ENCODE measurements around the gene PDZD2. TPM values are rescaled to one million over a fixed set of nuclear protein-coding genes. Genes with fewer than 3 reads are reported as not detected.
"Not testable (repeated sequence)": the region's sequence is repeated elsewhere in the genome, so short reads cannot be mapped to it uniquely, and the experiment has no call there.

PDZD2 gene
- total and polyA plus RNA-seq, 2 experiments from 2014 or later, result 1.7 to 4.0 TPM

DNA sequence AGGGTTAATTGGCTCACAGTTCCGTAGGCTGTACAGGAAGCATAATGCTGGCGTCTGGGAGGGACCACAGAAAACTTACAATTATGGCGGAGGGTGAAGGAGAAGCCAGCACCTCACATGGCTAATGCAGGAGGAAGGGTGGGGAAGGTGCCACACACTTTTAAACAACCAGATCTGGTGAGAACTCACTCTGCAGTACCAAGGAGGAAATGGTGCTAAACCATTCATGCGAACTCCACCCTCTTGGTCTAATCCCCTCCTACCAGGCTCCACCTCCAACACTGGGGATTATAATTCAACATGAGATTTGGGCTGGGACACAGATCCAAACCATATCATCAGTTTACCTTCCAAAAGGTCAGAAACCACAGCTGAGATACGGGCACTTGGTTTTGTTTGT, 122.9 kb downstream of the PDZD2 start:
- Histone ChIP-seq H3K4me2 (no peak overlapping the region), H4K20me1 (ENCODE audit: insufficient read depth, poor library complexity, severe bottlenecking) (no peaks in the 10 kb centered on the region), H2AFZ (no peak overlapping the region), H3K4me1 (ENCODE audit: insufficient read depth) (no peaks in the 10 kb centered on the region), H3K27me3 (no peaks in the 10 kb centered on the region), H3K9me3 (ENCODE audit: low read depth) (no peaks in the 10 kb centered on the region), H3K27ac (no peak overlapping the region), H3K79me2 (no peaks in the 10 kb centered on the region), H3K9me2 (replicated peaks; ENCODE audit: insufficient read depth) (no peaks in the 10 kb centered on the region), H3K36me3 (replicated peaks; ENCODE audit: insufficient read depth, low read depth) (no peaks in the 10 kb centered on the region), H3K4me3 (no peak overlapping the region)
- WGBS (ENCODE audit: low lambda C conversion rate, missing lambda C conversion rate), result 84% methylated on average over 5 of the region's 5 CpGs
- DNase-seq (ENCODE audit: low spot score), result no peak
- TF ChIP-seq EZH2 (IDR thresholded peaks at IDR 0.05; ENCODE audit: borderline replicate concordance), result no peak
- TF ChIP-seq, protein P1, sequence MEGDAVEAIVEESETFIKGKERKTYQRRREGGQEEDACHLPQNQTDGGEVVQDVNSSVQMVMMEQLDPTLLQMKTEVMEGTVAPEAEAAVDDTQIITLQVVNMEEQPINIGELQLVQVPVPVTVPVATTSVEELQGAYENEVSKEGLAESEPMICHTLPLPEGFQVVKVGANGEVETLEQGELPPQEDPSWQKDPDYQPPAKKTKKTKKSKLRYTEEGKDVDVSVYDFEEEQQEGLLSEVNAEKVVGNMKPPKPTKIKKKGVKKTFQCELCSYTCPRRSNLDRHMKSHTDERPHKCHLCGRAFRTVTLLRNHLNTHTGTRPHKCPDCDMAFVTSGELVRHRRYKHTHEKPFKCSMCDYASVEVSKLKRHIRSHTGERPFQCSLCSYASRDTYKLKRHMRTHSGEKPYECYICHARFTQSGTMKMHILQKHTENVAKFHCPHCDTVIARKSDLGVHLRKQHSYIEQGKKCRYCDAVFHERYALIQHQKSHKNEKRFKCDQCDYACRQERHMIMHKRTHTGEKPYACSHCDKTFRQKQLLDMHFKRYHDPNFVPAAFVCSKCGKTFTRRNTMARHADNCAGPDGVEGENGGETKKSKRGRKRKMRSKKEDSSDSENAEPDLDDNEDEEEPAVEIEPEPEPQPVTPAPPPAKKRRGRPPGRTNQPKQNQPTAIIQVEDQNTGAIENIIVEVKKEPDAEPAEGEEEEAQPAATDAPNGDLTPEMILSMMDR (IDR thresholded peaks at IDR 0.05; ENCODE audit: poor library complexity), result no peak
- TF ChIP-seq EZH2phosphoT487 (IDR thresholded peaks at IDR 0.05; ENCODE audit: low read depth, severe bottlenecking, unreplicated experiment), result no peak

DNA sequence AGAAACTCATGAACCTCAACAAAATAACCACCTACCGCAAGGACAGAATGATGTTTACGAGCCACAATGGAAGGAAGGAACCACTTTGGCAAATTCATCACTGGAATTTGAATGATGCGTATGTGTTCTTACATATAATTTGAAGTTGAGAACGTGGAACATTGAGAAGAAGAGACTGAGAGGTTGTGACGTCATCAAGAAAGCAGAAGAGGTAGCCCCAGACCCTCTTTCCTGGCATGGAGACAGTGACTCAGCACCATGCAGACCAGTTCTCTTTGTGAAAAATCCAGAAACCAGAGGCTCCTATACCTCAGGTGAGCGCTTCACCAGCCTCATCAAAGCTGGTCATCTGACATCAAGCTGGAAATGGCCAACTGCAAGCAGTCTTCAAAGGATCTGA, 124.5 kb downstream of the PDZD2 start:
- Histone ChIP-seq H3K9me3 (ENCODE audit: low read depth) (no peaks in the 10 kb centered on the region), H3K4me3 (no peak overlapping the region), H3K79me2 (no peaks in the 10 kb centered on the region), H3K27ac (no peak overlapping the region), H4K20me1 (ENCODE audit: insufficient read depth, poor library complexity, severe bottlenecking) (no peaks in the 10 kb centered on the region), H3K9me2 (replicated peaks; ENCODE audit: insufficient read depth) (no peaks in the 10 kb centered on the region), H3K4me1 (ENCODE audit: insufficient read depth) (no peaks in the 10 kb centered on the region), H2AFZ (no peak overlapping the region), H3K4me2 (no peak overlapping the region), H3K36me3 (replicated peaks; ENCODE audit: insufficient read depth, low read depth) (no peaks in the 10 kb centered on the region), H3K27me3 (no peaks in the 10 kb centered on the region)
- WGBS (ENCODE audit: low lambda C conversion rate, missing lambda C conversion rate), result 95% methylated on average over 6 of the region's 6 CpGs
- DNase-seq (ENCODE audit: low spot score), result no peak
- TF ChIP-seq, protein P1 (IDR thresholded peaks at IDR 0.05; ENCODE audit: poor library complexity), result no peak
- no peak for TF ChIP-seq EZH2phosphoT487 (IDR thresholded peaks at IDR 0.05; ENCODE audit: low read depth, severe bottlenecking, unreplicated experiment)
- TF ChIP-seq EZH2 (IDR thresholded peaks at IDR 0.05; ENCODE audit: borderline replicate concordance), result no peak

DNA sequence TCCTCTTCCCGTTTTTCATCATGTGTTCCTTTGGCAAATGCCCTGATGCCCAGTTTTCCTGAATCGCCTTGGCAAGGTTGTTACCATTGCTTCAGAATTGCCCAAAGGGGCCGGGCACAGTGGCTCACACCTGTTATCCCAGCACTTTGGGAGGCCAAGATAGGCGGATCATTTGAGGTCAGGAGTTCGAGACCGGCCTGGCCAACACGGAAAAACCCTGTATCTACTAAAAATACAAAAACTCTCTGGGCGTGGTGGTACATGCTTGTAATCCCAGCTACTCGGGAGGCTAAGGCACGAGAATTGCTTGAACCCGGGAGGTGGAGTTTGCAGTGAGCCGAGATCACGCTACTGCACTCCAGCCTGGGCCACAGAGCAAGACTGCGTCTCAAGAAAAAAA, 125.8 kb downstream of the PDZD2 start:
- not testable (repeated sequence) for H2AFZ ChIP-seq; H3K4me3 ChIP-seq; H3K9me3 ChIP-seq (ENCODE audit: low read depth); H3K4me2 ChIP-seq; H3K27ac ChIP-seq; H3K27me3 ChIP-seq; DNase-seq (ENCODE audit: low spot score); H4K20me1 ChIP-seq (ENCODE audit: insufficient read depth, poor library complexity, severe bottlenecking); H3K9me2 ChIP-seq (replicated peaks; ENCODE audit: insufficient read depth); H3K36me3 ChIP-seq (replicated peaks; ENCODE audit: insufficient read depth, low read depth); H3K4me1 ChIP-seq (ENCODE audit: insufficient read depth); H3K79me2 ChIP-seq
- 89% methylated on average over 14 of the region's 14 CpGs for WGBS (ENCODE audit: low lambda C conversion rate, missing lambda C conversion rate)

DNA sequence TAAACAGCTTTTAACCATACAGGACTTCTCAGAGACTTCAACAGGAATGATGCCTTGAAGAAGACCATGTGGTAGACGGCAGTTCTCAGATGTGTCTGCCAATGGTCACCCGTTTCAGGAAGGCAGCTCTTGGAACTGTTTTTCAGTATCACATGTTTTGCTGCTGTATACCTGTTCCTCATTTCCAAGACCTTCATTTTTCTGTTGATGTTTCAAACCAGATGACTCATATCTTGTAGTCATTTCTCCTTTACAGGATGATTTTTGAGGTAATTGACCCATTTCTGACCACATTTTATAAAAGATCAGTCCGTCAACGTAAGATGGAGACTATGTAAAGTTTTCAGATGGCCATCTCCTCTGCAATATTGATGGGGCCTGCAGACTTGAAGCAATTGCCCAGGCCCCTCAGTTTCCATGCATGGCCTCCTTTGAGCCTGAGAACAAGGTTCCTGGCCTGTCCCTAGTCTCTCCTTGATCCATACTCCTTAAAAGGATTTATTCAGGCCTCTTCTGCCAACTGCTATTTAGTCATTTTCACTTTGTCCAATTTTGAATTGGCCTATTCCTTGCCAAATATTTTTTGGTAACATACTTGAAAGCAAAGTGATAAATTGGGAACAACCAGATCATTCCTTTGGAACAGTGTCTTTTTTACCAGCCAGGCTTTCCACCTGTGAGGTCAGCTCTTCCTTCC, 128.6 kb downstream of the PDZD2 start:
- H3K9me3 ChIP-seq (ENCODE audit: low read depth), result no peaks in the 10 kb centered on the region
- H3K4me1 ChIP-seq (ENCODE audit: insufficient read depth), result no peaks in the 10 kb centered on the region
- no peak overlapping the region for H3K27ac ChIP-seq
- DNase-seq (ENCODE audit: low spot score), result no peak
- H4K20me1 ChIP-seq (ENCODE audit: insufficient read depth, poor library complexity, severe bottlenecking), result no peaks in the 10 kb centered on the region
- no peaks in the 10 kb centered on the region for H3K36me3 ChIP-seq (replicated peaks; ENCODE audit: insufficient read depth, low read depth)
- no peaks in the 10 kb centered on the region for H3K79me2 ChIP-seq
- no peaks in the 10 kb centered on the region for H3K9me2 ChIP-seq (replicated peaks; ENCODE audit: insufficient read depth)
- no peak overlapping the region for H2AFZ ChIP-seq
- no peak overlapping the region for H3K4me2 ChIP-seq
- no peak overlapping the region for H3K4me3 ChIP-seq
- WGBS (ENCODE audit: low lambda C conversion rate, missing lambda C conversion rate), result 89% methylated on average over 4 of the region's 4 CpGs
- TF ChIP-seq, protein P1 (IDR thresholded peaks at IDR 0.05; ENCODE audit: poor library complexity), result no peak
- TF ChIP-seq EZH2 (IDR thresholded peaks at IDR 0.05; ENCODE audit: borderline replicate concordance) (no peak), EZH2phosphoT487 (IDR thresholded peaks at IDR 0.05; ENCODE audit: low read depth, severe bottlenecking, unreplicated experiment) (no peak)
- H3K27me3 ChIP-seq, result peaks cover 5% of the 10 kb centered on the region

Measured in hepatocyte (in vitro differentiated cells).